Adrenal gland (tissue), 12 donors: ENCODE measurements around the gene NRXN3. TPM values are rescaled to one million over a fixed set of nuclear protein-coding genes. Genes with fewer than 3 reads are reported as not detected.

Experiments
- DNase-seq, 7 donors: peaks; one replicate each; pipeline ENCODE4 v3.0.0-alpha.2; 2019 to 2020
- H3K27ac ChIP-seq, 5 donors: fragments of 200-600 bp; sonication (generic) in 4 of 5; 1 replicate in 3 of 5; 2 replicates in 2 of 5; pipeline versions ENCODE4 v1.5.1 to v1.8.0; 2016 to 2020; ENCODE audit warnings: mild to moderate bottlenecking in 1 of 5
- H3K27me3 ChIP-seq: fragments of 200-600 bp; 2 replicates; pipeline ENCODE4 v1.8.0; 2021
- H3K36me3 ChIP-seq, 2 donors: fragments of 200-600 bp; replicated peaks in 1 of 2; 1 replicate in 1 of 2; 2 replicates in 1 of 2; pipeline versions ENCODE4 v1.5.1 to v1.8.0; 2018 to 2022
- H3K4me1 ChIP-seq, 2 donors: fragments of 200-600 bp; replicated peaks in 1 of 2; 1 replicate in 1 of 2; 2 replicates in 1 of 2; pipeline versions ENCODE4 v1.5.1 to v1.8.0; 2018 to 2021
- H3K4me3 ChIP-seq, 4 donors: fragments of 200-600 bp; sonication (generic) in 3 of 4; one replicate each; pipeline ENCODE4 v1.5.1; 2016 to 2018
- H3K9me3 ChIP-seq, 3 donors: fragments of 200-600 bp; sonication (generic) in 1 of 3; replicated peaks in 1 of 3; 1 replicate in 2 of 3; 2 replicates in 1 of 3; pipeline versions ENCODE4 v1.5.1 to v1.8.0; 2016 to 2021
- POLR2A ChIP-seq, 2 donors: fragments of 450-650 bp; IDR thresholded peaks; one replicate each; pipeline ENCODE4 v1.6.1; 2017; ENCODE audit warnings: antibody characterized with exemption in 2 of 2, mild to moderate bottlenecking in 2 of 2, moderate library complexity in 1 of 2
- WGBS, 4 donors: extraction: QIAGEN DNeasy Blood & Tissue Kit in 2 of 4; methylation state at CpG; one replicate each; pipeline versions ENCODE4 v1.1.5 to v1.1.7; 2013 to 2017; 5-methylcytosine and 5-hydroxymethylcytosine counted together
- intact Hi-C, 2 donors: fragments of 100-400 bp; cut with DNase I; formaldehyde crosslinking; loops; one replicate each; pipeline versions ENCODE4 v1.14.1 to v1.15.0; 2022 to 2023
- polyA plus RNA-seq, 3 donors: library from polyadenylated mRNA; stranded (reverse); fragments of 200-250 nt in 2 of 3; fragments of 350-450 nt in 1 of 3; fragmentation: Illumina TruSeq in 1 of 3; extraction: RNeasy Lipid Tissue Mini Kit (QIAGEN cat#74804) in 1 of 3; gene quantifications; one replicate each; pipeline ENCODE4 v1.2.3, GENCODE V29; 2013 to 2014
- total RNA-seq, 9 donors: library from RNA; depleted of rRNA in 4 of 9; stranded (reverse); fragments of >200 nt in 4 of 9; fragments of 120-200 nt in 1 of 9; fragmentation: NEBNext Ultra II Directional in 1 of 9; extraction: Animal tissue kit (Norgen Biotek cat#: 25700) in 1 of 9; gene quantifications; one replicate each; pipeline versions ENCODE4 v1.1.0 to v1.2.4, GENCODE V29; 2013 to 2023
- TF ChIP-seq, protein P1 (sequence below), 6 experiments: fragments of 450-650 bp in 4 of 6; fragments of 200-600 bp in 2 of 6; sonication (generic) in 1 of 6; IDR thresholded peaks; 1 replicate in 5 of 6; 2 replicates in 1 of 6; pipeline versions ENCODE4 v1.5.1 to v1.8.0; 2016 to 2021; ENCODE audit warnings: antibody characterized with exemption in 6 of 6, mild to moderate bottlenecking in 2 of 6, moderate library complexity in 1 of 6
- donor health status: healthy with polysubstance abuse.
- donor health status: Bipolar disorder and iron deficiency.
- donor health status: DM: yes; HTN: yes; CAD: no.
- donor health status: DM: no; HTN: no; CAD: no.
- donor health status: DM: no; HTN: no; CAD: no.
- donor health status: DM: yes; HTN: yes; CAD: no.

The NRXN3 gene
- total and polyA plus RNA-seq, 12 donors = 0.09 to 8.5 (median 1.6) TPM

DNA sequence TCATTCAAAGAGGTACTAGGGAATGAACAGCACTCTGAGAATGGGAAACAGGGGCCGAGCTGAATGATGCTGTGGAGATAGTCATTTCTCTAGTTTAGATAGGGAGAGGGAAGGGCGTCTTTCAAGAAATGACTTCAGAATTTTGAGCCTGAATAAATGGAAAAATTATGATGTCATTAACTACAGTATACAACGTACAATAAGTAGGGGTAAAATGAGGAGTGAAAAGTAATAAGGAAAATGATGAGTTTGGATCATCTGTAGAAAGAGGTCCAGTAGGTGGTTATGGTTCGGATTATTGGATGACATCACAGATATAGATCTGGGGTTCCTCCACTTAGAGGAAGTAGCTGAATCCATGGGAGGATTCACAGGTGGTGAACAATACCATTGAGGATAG lies 1081.1 kb downstream of the NRXN3 start:
- H3K4me3 ChIP-seq = no peak overlapping the region
- no peak for DNase-seq
- no peak overlapping the region for H3K27ac ChIP-seq
- H3K9me3 ChIP-seq = no peaks in the 10 kb centered on the region
- H3K36me3 ChIP-seq = no peaks in the 10 kb centered on the region
- H3K27me3 ChIP-seq = no peaks in the 10 kb centered on the region
- intact Hi-C loops = no loop called here
- H3K4me1 ChIP-seq = no peaks in the 10 kb centered on the region
- TF ChIP-seq, protein P1, sequence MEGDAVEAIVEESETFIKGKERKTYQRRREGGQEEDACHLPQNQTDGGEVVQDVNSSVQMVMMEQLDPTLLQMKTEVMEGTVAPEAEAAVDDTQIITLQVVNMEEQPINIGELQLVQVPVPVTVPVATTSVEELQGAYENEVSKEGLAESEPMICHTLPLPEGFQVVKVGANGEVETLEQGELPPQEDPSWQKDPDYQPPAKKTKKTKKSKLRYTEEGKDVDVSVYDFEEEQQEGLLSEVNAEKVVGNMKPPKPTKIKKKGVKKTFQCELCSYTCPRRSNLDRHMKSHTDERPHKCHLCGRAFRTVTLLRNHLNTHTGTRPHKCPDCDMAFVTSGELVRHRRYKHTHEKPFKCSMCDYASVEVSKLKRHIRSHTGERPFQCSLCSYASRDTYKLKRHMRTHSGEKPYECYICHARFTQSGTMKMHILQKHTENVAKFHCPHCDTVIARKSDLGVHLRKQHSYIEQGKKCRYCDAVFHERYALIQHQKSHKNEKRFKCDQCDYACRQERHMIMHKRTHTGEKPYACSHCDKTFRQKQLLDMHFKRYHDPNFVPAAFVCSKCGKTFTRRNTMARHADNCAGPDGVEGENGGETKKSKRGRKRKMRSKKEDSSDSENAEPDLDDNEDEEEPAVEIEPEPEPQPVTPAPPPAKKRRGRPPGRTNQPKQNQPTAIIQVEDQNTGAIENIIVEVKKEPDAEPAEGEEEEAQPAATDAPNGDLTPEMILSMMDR (IDR thresholded peaks at IDR 0.05) = no peak
- TF ChIP-seq POLR2A (IDR thresholded peaks at IDR 0.05) = no peak
- 65 to 82% (median 74%) methylated on average over 4 of the region's 4 CpGs for WGBS, 4 donors

DNA sequence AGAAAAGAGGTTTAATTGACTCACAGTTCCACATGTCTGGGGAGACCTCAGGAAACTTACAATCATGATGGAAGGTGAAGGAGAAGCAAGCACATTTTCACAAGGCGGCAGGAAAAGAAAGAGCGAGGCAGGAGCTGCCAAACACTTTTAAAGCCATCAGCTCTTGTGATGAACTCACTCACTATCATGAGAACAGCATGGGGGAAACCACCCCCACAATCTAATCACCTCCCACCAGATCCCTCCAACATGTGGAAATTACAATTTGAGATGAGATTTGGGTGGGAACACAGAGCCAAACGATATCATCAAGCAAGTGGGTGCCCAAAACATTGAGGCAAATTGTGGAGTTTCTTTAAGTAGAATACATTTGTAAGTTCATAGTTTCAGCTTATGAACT lies 1083.4 kb downstream of the NRXN3 start:
- no peak for DNase-seq

DNA sequence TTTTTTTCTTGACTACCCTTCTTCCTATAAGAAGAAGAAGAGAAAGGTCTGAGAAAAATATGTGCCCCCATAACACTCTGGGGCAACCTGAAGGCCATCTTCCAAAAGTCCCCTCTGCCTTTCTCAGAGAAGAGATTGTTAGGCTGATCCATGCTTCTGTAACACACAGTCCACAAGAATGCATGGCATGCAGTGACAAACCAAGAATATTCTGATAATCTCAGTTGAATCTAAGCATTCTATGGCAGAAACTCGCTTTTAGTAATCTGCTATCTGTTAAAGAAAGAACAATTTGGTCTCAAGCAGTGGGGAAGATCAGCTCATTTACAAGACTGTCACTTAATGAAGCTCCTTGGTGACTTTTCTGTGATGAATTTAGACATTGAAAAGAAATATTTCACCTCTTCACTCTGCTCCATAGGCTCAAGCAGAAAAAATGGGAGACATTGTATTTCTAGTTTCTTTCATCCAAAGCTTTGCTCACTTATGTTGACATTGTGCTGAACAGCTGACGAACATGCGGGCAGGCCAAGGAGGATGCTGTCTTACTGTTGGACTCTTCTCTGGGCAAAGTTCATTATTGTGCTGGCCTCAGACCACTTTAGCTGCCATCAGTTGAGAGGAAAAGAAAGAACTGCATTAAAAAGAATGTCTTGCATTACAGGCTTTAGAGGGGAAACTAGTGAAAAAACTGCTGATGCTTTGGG lies 1084.0 kb downstream of the NRXN3 start:
- Histone ChIP-seq H3K4me3 (no peak overlapping the region), H3K27ac (no peak overlapping the region), H3K9me3 (no peaks in the 10 kb centered on the region), H3K36me3 (no peaks in the 10 kb centered on the region), H3K27me3 (no peaks in the 10 kb centered on the region), H3K4me1 (no peaks in the 10 kb centered on the region)
- WGBS, 4 donors = 51 to 70% (median 60%) methylated on average over 3 of the region's 3 CpGs
- TF ChIP-seq, protein P1 (IDR thresholded peaks at IDR 0.05) = no peak
- no peak for TF ChIP-seq POLR2A (IDR thresholded peaks at IDR 0.05)
- DNase-seq = no peak
- intact Hi-C loops = no loop called here

More for the DNA sequence above, 1083.4 kb downstream of the NRXN3 start:
- H3K27me3 ChIP-seq = no peaks in the 10 kb centered on the region
- no peak overlapping the region for H3K27ac ChIP-seq
- no peaks in the 10 kb centered on the region for H3K36me3 ChIP-seq
- no peaks in the 10 kb centered on the region for H3K9me3 ChIP-seq
- no peak for TF ChIP-seq POLR2A (IDR thresholded peaks at IDR 0.05)
- TF ChIP-seq, protein P1 (IDR thresholded peaks at IDR 0.05) = no peak
- no peak overlapping the region for H3K4me3 ChIP-seq
- H3K4me1 ChIP-seq = no peaks in the 10 kb centered on the region
- intact Hi-C loops = no loop called here
- 78 to 85% (median 80%) methylated on average over 3 of the region's 3 CpGs for WGBS, 4 donors

DNA sequence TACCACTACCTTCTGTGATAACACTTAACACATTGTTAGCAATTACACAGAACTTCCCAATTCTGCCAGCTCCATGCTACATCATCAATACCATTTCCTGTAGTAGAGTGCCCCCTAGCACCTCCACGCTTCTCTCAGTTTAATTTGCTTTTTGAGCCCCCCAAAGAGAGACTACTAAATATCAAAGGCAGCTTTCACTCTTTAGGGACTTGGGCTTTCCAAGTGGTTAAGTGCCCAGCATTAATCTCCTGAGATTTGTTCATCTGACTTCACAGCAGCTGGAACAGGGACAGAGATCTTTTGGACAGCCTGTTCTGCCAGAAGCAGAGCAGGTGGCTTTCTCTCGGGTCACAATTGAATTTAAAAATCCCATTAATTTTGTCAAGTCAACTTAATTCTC lies 1086.2 kb downstream of the NRXN3 start:
- intact Hi-C loops = no loop called here
- DNase-seq = peak in 1 of 7 donors; percentile 63
- Histone ChIP-seq H3K27me3 (no peaks in the 10 kb centered on the region), H3K4me1 (no peaks in the 10 kb centered on the region), H3K36me3 (no peaks in the 10 kb centered on the region), H3K27ac (no peak overlapping the region), H3K9me3 (no peaks in the 10 kb centered on the region), H3K4me3 (no peak overlapping the region)
- WGBS, 4 donors = 62 to 70% (median 66%) methylated on average over 2 of the region's 2 CpGs
- TF ChIP-seq POLR2A (IDR thresholded peaks at IDR 0.05) = no peak
- TF ChIP-seq, protein P1 (IDR thresholded peaks at IDR 0.05) = no peak
